GM06990 (cell line): Measurements from ENCODE around the gene CCDC97.

Experiments
- DNase-seq: peaks from one replicate; pipeline ENCODE4 v3.0.0-alpha.2; 2011; ENCODE audit not compliant: insufficient read length; ENCODE audit errors: extremely low read depth
- H3K27me3 ChIP-seq: replicated peaks from 2 replicates; pipeline ENCODE4 v1.6.0; 2011; ENCODE audit warnings: low read length; ENCODE audit not compliant: control insufficient read depth, insufficient read depth
- H3K36me3 ChIP-seq: 2 replicates; pipeline ENCODE4 v1.5.1; 2011; ENCODE audit warnings: low read length; ENCODE audit not compliant: control insufficient read depth, insufficient read depth
- H3K4me3 ChIP-seq: replicated peaks from 2 replicates; pipeline ENCODE4 v1.5.1; 2011; ENCODE audit warnings: low read depth, mild to moderate bottlenecking, control low read depth, low read length
- CTCF ChIP-seq: IDR thresholded peaks from 2 replicates; pipeline ENCODE4 v1.5.1; 2011; ENCODE audit warnings: low read length, control low read depth, mild to moderate bottlenecking, inconsistent platforms; ENCODE audit not compliant: insufficient read depth, poor library complexity, severe bottlenecking

CCDC97 gene

GRCh38 chr19:41305927-41306793 is 3.8 kb upstream of the CCDC97 start:
- Histone ChIP-seq H3K27me3 (no peaks in the 10 kb centered on the region), H3K36me3 (peaks cover 21% of the 10 kb centered on the region), H3K4me3 (no peak overlapping the region)
- no peak for DNase-seq
- TF ChIP-seq CTCF: no peak

- DNase-seq: no peak
- Histone ChIP-seq H3K36me3 (peaks cover 15% of the 10 kb centered on the region), H3K27me3 (no peaks in the 10 kb centered on the region), H3K4me3 (no peak overlapping the region)
- no peak for TF ChIP-seq CTCF
These were observed 2.7 kb upstream of the CCDC97 start for GRCh38 chr19:41307090-41307875.

- Histone ChIP-seq H3K36me3 (peaks cover 16% of the 10 kb centered on the region), H3K4me3 (no peak overlapping the region), H3K27me3 (no peaks in the 10 kb centered on the region)
- TF ChIP-seq CTCF: no peak
- no peak for DNase-seq
These were observed 2.0 kb upstream of the CCDC97 start for GRCh38 chr19:41307954-41308449.

- Histone ChIP-seq H3K36me3 (peaks cover 19% of the 10 kb centered on the region), H3K27me3 (no peaks in the 10 kb centered on the region), H3K4me3 (peak overlapping the region; percentile 80)
- DNase-seq: peak; percentile 56
- TF ChIP-seq CTCF: peak; percentile 89
These were observed 1.4 kb upstream of the CCDC97 start for GRCh38 chr19:41308450-41309179.

- TF ChIP-seq CTCF: no peak
- no peak for DNase-seq
- H3K27me3 ChIP-seq: no peaks in the 10 kb centered on the region
- peaks cover 12% of the 10 kb centered on the region for H3K36me3 ChIP-seq
- H3K4me3 ChIP-seq: peak overlapping the region; percentile 80
These were observed 566 bp upstream of the CCDC97 start for GRCh38 chr19:41309180-41310032.
